Chondrocyte (in vitro differentiated cells): ENCODE results near the gene SLC25A46. TPM values are rescaled to one million over a fixed set of nuclear protein-coding genes. Genes with fewer than 3 reads are reported as not detected.
A peak's percentile ranks its signal among the peaks of the same experiment; 100 is the strongest.

Experiments used
- DNase-seq: peaks from one replicate; pipeline ENCODE4 v3.0.0; 2021; ENCODE audit warnings: mixed read lengths, low spot score
- H3K27ac Mint-ChIP-seq: one replicate; pipeline ENCODE4 v1.8.0; 2021; ENCODE audit warnings: mild to moderate bottlenecking, moderate library complexity, mixed read lengths; ENCODE audit not compliant: unreplicated experiment
- H3K27me3 Mint-ChIP-seq: 2 replicates; pipeline ENCODE4 v1.8.0; 2021; ENCODE audit warnings: low read depth, mixed read lengths
- H3K36me3 Mint-ChIP-seq: 2 replicates; pipeline ENCODE4 v1.8.0; 2021; ENCODE audit warnings: low read depth, mixed read lengths
- H3K4me1 Mint-ChIP-seq: 2 replicates; pipeline ENCODE4 v1.8.0; 2021; ENCODE audit warnings: low read depth, mild to moderate bottlenecking, mixed read lengths
- H3K4me3 Mint-ChIP-seq: one replicate; pipeline ENCODE4 v1.8.0; 2021; ENCODE audit warnings: mild to moderate bottlenecking, moderate library complexity, mixed read lengths; ENCODE audit not compliant: unreplicated experiment
- H3K9me3 Mint-ChIP-seq: 2 replicates; pipeline ENCODE4 v1.8.0; 2021; ENCODE audit warnings: low read depth, mixed read lengths
- total RNA-seq: library from RNA; stranded (reverse); gene quantifications from 3 replicates; pipeline ENCODE4 v1.2.1, GENCODE V29; 2021
- TF ChIP-seq, protein P1 (sequence below): fragments of 200-600 bp; sonication (generic); IDR thresholded peaks from 2 replicates; pipeline ENCODE4 v1.5.0; 2021; ENCODE audit warnings: antibody characterized with exemption, mild to moderate bottlenecking, moderate library complexity

SLC25A46 gene
- total RNA-seq, 1 donor from 2014 or later: 46.4 TPM

DNA sequence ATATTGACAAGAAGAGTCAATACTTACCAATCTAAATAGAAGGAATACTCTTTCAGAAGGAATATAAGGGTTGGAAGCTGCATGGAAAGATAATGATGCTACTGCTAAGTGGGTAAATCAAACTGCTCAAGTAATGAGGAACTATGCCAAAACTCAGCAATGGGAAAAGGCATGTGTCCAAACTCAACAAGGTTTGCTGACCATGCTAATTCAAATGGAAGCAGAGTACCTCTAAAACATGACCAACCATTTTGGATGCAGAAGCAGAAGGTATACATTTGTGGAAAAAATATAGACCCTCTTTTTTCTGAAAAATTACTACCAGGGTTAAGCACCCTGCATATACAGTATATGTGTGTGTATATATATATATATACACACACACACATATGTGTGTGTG lies 33.5 kb upstream of the SLC25A46 start:
- H3K9me3 Mint-ChIP-seq: peaks cover 3% of the 10 kb centered on the region
- no peak overlapping the region for H3K4me3 Mint-ChIP-seq

DNA sequence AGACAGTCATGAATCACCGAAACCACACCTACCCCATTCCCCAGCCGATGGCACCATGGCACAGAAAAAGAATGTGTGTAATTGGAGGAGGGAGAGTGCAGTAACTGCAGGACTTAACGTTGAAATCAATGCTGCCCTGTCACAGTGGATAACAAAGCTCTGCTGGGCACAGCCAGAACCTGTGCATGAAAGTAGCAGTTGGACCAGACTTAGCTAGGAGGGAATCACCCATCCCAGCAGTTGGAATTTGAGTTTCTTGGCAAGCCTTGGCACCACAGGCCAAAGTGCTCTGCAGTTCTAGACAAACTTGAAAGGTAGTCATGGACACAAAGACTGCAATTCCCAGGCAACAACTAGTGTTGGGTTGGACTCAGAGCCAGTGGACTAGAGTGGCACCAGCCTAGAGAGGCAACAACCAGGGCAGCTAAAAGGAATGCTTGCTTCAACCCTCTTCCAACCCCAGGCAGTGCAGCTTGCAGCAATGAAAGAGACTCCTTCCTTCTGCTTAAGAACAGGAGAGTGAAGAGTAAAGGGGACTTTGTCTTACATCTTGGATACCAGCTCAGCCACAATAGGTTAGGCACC lies 31.5 kb upstream of the SLC25A46 start:
- TF ChIP-seq, protein P1, sequence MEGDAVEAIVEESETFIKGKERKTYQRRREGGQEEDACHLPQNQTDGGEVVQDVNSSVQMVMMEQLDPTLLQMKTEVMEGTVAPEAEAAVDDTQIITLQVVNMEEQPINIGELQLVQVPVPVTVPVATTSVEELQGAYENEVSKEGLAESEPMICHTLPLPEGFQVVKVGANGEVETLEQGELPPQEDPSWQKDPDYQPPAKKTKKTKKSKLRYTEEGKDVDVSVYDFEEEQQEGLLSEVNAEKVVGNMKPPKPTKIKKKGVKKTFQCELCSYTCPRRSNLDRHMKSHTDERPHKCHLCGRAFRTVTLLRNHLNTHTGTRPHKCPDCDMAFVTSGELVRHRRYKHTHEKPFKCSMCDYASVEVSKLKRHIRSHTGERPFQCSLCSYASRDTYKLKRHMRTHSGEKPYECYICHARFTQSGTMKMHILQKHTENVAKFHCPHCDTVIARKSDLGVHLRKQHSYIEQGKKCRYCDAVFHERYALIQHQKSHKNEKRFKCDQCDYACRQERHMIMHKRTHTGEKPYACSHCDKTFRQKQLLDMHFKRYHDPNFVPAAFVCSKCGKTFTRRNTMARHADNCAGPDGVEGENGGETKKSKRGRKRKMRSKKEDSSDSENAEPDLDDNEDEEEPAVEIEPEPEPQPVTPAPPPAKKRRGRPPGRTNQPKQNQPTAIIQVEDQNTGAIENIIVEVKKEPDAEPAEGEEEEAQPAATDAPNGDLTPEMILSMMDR: no peak
- Mint-ChIP-seq H3K4me3 (no peak overlapping the region), H3K27me3 (peaks cover 10% of the 10 kb centered on the region), H3K4me1 (peaks cover 22% of the 10 kb centered on the region), H3K27ac (no peak overlapping the region), H3K9me3 (peaks cover 10% of the 10 kb centered on the region), H3K36me3 (peaks cover 5% of the 10 kb centered on the region)
- DNase-seq: no peak

More for the DNA sequence above, 33.5 kb upstream of the SLC25A46 start:
- Mint-ChIP-seq H3K27ac (no peak overlapping the region), H3K4me1 (peaks cover 28% of the 10 kb centered on the region), H3K36me3 (peaks cover 4% of the 10 kb centered on the region), H3K27me3 (peaks cover 8% of the 10 kb centered on the region)
- TF ChIP-seq, protein P1: no peak
- no peak for DNase-seq

DNA sequence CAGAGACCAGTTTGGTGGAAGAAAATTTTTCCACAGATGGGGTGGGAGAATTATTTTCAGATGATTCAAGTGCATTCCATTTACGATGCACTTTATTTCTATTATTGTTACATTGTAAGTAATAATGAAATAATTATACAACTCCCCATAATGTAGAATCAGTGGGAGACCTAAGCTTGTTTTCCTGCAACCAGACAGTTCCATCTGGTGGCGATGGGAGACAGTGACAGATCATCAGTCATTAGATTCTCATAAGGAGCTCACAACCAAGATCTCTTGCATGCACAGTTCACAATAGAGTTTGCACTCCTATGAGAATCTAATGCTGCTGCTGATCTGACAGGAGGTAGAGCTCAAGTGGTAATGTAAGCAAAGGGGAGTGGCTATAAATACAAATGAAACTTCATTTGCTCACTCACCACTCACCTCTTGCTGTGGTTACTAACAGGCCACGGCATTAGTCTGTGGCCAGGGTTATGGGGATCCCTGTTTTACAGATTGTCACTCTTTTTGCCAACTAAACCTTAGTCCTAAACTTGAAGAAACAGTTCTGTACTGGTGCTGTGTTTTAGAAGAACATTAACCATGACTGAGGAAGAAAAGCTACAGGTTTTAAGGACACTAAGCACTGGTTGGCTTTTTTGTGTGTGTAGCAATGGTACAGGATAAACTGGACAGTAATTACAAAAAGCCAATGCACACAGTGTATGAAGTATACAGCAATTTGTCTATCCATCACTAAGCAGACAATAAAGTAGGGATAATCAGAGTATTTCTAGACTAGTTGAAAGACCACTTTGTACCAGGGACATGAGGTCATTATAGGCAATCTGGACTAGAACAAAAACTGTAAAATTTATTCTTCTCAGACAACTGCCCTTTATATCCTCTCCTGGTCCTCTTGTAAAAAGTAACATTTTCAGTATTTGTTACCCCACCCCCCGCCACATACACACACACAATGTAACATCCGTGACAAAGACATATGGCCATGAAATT lies 22.3 kb upstream of the SLC25A46 start:
- Mint-ChIP-seq H3K9me3 (peaks cover 2% of the 10 kb centered on the region), H3K4me3 (no peak overlapping the region), H3K27ac (no peak overlapping the region), H3K27me3 (no peaks in the 10 kb centered on the region), H3K36me3 (no peaks in the 10 kb centered on the region), H3K4me1 (peaks cover 12% of the 10 kb centered on the region)
- DNase-seq: no peak
- TF ChIP-seq, protein P1: peak; percentile 75

DNA sequence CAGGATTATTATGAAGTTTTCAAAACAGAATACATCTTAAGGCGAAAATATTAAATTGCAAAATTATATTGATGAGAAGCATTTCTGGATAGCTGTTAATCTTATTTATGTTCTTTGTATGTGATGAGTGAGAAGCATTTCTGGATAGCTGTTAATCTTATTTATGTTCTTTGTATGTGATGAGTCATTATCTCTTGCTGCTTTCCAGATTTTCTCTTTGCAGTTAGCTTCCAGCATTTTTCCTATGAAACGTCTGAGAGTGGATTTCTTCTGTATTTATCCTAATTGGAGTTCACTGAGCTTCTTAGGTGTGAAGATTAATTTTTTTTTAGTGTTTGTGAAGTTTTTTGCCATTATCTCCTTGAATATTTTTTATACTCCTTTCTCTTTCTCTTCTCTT lies 20.5 kb upstream of the SLC25A46 start:
- no peak overlapping the region for H3K27ac Mint-ChIP-seq
- peaks cover 12% of the 10 kb centered on the region for H3K4me1 Mint-ChIP-seq
- no peaks in the 10 kb centered on the region for H3K27me3 Mint-ChIP-seq
- no peak for DNase-seq
- TF ChIP-seq, protein P1: no peak
- H3K9me3 Mint-ChIP-seq: no peaks in the 10 kb centered on the region
- no peaks in the 10 kb centered on the region for H3K36me3 Mint-ChIP-seq
- no peak overlapping the region for H3K4me3 Mint-ChIP-seq

DNA sequence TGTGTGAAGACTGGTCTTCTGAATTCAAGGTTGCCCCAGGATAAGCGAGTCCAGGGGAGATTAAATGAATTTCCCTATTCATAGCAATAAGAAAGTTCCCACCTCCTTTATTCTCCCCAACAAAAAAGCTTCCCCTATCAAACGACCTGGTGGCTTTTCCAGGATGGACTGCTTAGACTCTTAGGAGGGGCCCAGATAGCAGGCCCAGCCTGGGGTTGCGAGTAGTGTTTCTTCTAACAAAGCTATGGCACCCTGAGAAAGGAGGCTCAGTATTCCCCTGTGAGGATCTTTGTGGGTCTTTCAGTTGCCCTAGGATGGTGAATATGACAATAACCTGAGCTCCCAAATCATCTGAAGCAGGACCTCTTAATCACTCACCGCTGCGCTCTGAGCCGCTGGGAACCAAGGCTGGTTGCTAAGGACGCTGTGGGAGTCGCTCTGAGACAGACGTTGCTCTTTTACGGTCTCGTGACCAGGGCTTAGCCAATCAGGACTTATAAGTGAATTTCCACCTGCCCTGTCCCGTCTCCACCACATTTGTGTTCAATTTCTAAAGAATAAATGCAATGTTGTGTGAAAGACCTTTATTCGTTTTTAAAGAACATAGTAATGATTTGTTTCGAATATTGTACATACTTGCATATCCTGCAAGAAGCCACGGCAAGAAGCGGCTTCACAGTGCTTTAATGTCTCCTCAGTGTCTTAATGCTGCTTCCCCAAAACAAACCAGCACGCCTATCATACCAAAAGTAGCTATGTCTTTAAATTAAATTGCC lies 12.4 kb upstream of the SLC25A46 start, which contains the start of gene TMEM232:
TMEM232 (minus strand) TSS at position 423 of the 776 bp plus-strand sequence. CDS start 59,319 bp downstream, outside the sequence.
- peaks cover 5% of the 10 kb centered on the region for H3K4me1 Mint-ChIP-seq
- H3K27me3 Mint-ChIP-seq: no peaks in the 10 kb centered on the region
- H3K9me3 Mint-ChIP-seq: no peaks in the 10 kb centered on the region
- peak within 1 kb of the TSS; percentile 80 for H3K4me3 Mint-ChIP-seq
- no peaks in the 10 kb centered on the region for H3K36me3 Mint-ChIP-seq
- DNase-seq: peak; percentile 68
- H3K27ac Mint-ChIP-seq: peak within 1 kb of the TSS; percentile 43
- TF ChIP-seq, protein P1: no peak
